Measurements from ENCODE around the gene MRPL21.
"Not testable (repeated sequence)": the region's sequence is repeated elsewhere in the genome, so short reads cannot be mapped to it uniquely, and the experiment has no call there.

MRPL21 gene

GRCh38 chr11:68911731-68912130 lies 8.1 kb upstream of the MRPL21 start:
- no peak for DNase-seq (ENCODE audit: low read depth in 3 of 3)

GRCh38 chr11:68910965-68911364 lies 7.3 kb upstream of the MRPL21 start:
- DNase-seq (ENCODE audit: low read depth in 3 of 3): no peak

GRCh38 chr11:68908273-68908672 lies 4.6 kb upstream of the MRPL21 start:
- DNase-seq (ENCODE audit: low read depth in 3 of 3): no peak

GRCh38 chr11:68905421-68906360 lies 2.1 kb upstream of the MRPL21 start:
- DNase-seq (ENCODE audit: low read depth in 3 of 3): no peak

GRCh38 chr11:68904248-68904847 lies 716 bp upstream of the MRPL21 start:
- peak in 1 of 3 experiments; percentile 15 for DNase-seq (ENCODE audit: low read depth in 3 of 3)

GRCh38 chr11:68900835-68901381 lies 2.7 kb downstream of the MRPL21 start:
- DNase-seq (ENCODE audit: low read depth in 3 of 3): no peak

GRCh38 chr11:68897441-68897840 lies 6.2 kb downstream of the MRPL21 start:
- no peak for DNase-seq (ENCODE audit: low read depth in 3 of 3)

- no peak for DNase-seq (ENCODE audit: low read depth in 3 of 3)
Observed at GRCh38 chr11:68896171-68896959, 7.3 kb downstream of the MRPL21 start.

GRCh38 chr11:68893282-68893681 lies 10.3 kb downstream of the MRPL21 start:
- no peak for DNase-seq (ENCODE audit: low read depth in 3 of 3)

GRCh38 chr11:68892576-68892975 lies 11.1 kb downstream of the MRPL21 start:
- no peak for DNase-seq (ENCODE audit: low read depth in 3 of 3)

- DNase-seq (ENCODE audit: low read depth in 3 of 3): no peak
Observed at GRCh38 chr11:68891351-68891948, 12.2 kb downstream of the MRPL21 start.

GRCh38 chr11:68890490-68891231 lies 13.0 kb downstream of the MRPL21 start:
- DNase-seq (ENCODE audit: low read depth in 3 of 3): no peak

- DNase-seq (ENCODE audit: low read depth in 3 of 3): no peak
Observed at GRCh38 chr11:68889948-68890446, 13.6 kb downstream of the MRPL21 start.

- DNase-seq (ENCODE audit: low read depth in 3 of 3): not testable (repeated sequence)
Observed at GRCh38 chr11:68884827-68885226, 18.8 kb downstream of the MRPL21 start.

- DNase-seq (ENCODE audit: low read depth in 3 of 3): no peak
Observed at GRCh38 chr11:68882391-68882790, 21.2 kb downstream of the MRPL21 start.

GRCh38 chr11:68881320-68881719 lies 22.3 kb downstream of the MRPL21 start:
- no peak for DNase-seq (ENCODE audit: low read depth in 3 of 3)

GRCh38 chr11:68880851-68881250 lies 22.8 kb downstream of the MRPL21 start:
- no peak for DNase-seq (ENCODE audit: low read depth in 3 of 3)

- no peak for DNase-seq (ENCODE audit: low read depth in 3 of 3)
Observed at GRCh38 chr11:68878022-68878421, 25.6 kb downstream of the MRPL21 start.

GRCh38 chr11:68872216-68873003 lies 31.2 kb downstream of the MRPL21 start:
- no peak for DNase-seq (ENCODE audit: low read depth in 3 of 3)

GRCh38 chr11:68870470-68870869 lies 33.2 kb downstream of the MRPL21 start:
- DNase-seq (ENCODE audit: low read depth in 3 of 3): no peak

All from stimulated activated CD4-positive, alpha-beta T cell treated with anti-CD3 and anti-CD28 coated beads, TNF-alpha, amount 100 ng/mL, for 24 hours (primary cell).